C4-2B (cell line): ENCODE measurements around the gene HMGN4.
"Not testable (repeated sequence)": the region's sequence is repeated elsewhere in the genome, so short reads cannot be mapped to it uniquely, and the experiment has no call there.

Experiments used
- H3K27ac ChIP-seq: fragments of 450-650 bp; 2 replicates; pipeline ENCODE4 v1.5.1; 2017
- ZFX ChIP-seq: fragments of 450-650 bp; IDR thresholded peaks from 2 replicates; pipeline ENCODE4 v1.6.1; 2017
- TF ChIP-seq, protein P1 (sequence below): fragments of 450-650 bp; conservative IDR thresholded peaks from 2 replicates; pipeline ENCODE4 v1.5.1; 2017; ENCODE audit warnings: mild to moderate bottlenecking

The HMGN4 gene

DNA sequence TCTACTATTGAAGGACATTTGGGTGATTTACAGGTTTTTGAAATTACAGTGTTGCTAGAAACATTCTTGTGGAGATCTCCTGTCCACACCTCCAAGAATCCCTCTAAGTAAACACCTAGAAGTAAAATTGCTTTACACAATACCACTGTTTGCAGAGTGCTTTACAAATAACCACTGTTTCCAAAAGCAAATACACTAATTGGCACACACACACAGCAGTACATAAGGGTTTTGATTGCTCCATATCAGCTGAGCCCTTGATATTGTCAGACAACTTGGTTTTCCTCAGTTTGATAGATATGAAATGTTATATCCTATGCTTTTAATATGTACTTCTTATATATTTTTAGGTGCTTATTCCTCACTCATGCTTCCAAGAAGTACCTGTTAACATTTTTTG lies 6.3 kb downstream of the HMGN4 start:
- H3K27ac ChIP-seq: no peak overlapping the region
- TF ChIP-seq, protein P1, sequence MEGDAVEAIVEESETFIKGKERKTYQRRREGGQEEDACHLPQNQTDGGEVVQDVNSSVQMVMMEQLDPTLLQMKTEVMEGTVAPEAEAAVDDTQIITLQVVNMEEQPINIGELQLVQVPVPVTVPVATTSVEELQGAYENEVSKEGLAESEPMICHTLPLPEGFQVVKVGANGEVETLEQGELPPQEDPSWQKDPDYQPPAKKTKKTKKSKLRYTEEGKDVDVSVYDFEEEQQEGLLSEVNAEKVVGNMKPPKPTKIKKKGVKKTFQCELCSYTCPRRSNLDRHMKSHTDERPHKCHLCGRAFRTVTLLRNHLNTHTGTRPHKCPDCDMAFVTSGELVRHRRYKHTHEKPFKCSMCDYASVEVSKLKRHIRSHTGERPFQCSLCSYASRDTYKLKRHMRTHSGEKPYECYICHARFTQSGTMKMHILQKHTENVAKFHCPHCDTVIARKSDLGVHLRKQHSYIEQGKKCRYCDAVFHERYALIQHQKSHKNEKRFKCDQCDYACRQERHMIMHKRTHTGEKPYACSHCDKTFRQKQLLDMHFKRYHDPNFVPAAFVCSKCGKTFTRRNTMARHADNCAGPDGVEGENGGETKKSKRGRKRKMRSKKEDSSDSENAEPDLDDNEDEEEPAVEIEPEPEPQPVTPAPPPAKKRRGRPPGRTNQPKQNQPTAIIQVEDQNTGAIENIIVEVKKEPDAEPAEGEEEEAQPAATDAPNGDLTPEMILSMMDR: no peak
- no peak for TF ChIP-seq ZFX

DNA sequence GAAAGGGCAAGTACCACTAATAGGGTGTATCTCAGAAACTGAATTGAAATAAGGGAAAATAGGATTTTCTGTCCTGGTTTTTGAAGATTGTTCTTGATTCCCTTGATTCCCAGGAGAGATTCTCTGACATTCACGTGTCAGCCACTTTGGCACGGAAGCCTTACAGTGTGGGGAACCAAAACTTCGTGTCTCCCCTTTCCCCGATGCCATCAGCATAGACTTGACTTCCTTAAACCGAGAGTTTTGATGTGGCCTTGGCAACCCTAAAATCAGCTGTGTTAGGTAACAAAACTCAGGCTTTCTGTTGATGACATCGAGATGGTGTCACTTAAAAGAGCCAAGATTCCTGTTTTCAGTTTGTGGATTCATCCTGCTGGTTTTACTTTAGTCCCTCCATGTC lies 7.5 kb downstream of the HMGN4 start:
- no peak overlapping the region for H3K27ac ChIP-seq
- TF ChIP-seq, protein P1: no peak
- no peak for TF ChIP-seq ZFX

DNA sequence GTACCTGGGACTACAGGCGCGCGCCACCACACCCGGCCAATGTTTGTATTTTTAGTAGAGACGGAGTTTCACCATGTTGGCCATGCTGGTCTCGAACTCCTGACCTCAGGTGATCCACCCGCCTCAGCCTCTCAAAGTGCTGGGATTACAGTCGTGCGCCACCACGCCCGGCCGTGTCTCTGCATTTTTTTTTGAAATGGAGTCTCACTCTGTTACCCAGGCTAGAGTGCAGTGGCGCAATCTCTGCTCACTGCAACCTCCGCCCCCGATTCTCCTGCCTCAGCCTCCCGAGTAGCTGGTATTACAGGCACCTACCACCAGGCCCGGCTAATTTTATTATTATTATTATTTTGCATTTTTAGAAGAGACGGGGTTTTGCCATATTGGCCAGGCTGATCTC lies 9.2 kb downstream of the HMGN4 start:
- not testable (repeated sequence) for H3K27ac ChIP-seq

DNA sequence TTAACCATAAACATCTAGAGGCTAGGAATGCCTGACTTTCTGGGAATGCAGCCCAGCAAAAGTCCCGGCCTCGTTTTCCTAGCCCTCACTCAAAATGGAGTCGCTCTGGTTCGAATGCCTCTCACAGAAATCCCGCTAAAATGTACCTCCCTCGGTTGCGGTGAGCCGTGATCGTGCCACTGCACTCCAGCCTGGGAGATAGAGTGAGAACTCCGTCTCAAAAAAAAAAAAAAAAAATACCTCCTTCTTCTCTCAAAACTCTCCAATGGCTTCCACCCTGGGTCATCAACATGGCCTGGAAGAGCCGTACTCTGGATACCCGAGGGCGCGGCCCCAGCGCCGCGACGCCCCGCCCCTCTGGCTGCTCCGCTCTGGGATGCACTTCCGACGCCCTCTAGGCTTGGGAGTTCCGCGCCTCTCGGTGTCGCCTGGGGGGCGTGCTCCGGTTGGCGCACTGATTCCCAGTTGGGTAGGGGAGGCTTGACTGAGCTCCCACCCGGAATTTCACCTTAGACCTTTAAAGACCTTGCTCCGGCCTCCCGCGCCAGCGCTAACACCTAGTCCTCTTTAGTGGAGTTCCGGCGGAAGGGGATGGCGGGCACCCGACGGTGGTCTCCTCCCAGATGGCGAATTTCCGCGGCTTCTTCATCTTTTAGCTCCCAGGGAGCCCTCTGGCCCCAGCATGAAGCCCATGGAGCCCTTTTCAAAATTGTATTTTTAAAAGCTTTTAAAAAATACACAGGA lies 12.3 kb downstream of the HMGN4 start:
- TF ChIP-seq, protein P1: no peak
- TF ChIP-seq ZFX: no peak
- no peak overlapping the region for H3K27ac ChIP-seq

DNA sequence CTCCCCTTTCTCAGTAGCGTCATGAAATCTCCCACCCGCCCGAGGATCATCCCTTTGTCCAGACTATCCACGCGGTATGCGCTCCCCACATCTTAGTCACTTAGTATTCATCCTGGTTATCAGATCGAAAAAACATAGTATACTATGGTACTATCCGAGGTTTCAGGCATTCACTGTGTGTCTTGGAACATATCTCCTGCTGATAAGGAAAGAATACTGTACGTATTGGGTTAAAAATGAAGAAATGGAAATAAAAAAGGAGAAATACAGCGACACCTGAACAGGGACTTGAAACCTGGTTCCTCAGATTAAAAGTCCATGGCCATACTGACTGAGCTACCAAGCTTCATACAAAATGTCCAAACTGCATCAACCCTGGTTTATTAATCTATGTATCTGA lies 14.0 kb downstream of the HMGN4 start:
- TF ChIP-seq ZFX: no peak
- TF ChIP-seq, protein P1: no peak
- no peak overlapping the region for H3K27ac ChIP-seq

DNA sequence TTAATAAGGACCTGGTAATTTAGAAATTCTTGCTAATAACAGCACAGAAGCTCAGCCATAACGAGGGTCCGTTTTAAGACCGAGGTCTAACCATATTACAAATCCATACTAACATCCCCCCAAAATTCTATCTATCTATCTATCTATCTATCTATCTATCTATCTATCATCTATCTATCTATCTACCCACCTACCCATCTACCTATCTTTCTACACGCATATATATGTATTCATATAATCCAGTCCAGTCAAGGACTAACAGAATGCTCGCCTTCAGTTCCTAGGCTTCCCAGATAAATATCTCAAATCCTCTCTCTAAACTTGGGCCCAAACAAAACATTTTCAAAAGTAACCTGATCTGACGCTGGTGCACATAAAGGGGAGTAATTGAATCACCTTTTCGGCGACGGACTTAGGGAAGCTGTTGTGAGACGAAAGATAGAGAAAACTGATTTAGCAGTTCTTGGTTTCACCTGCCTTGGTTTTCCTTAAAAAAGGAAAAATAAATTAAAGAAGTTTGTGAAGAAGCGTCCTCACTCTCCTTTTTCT lies 14.5 kb downstream of the HMGN4 start:
- no peak overlapping the region for H3K27ac ChIP-seq
- no peak for TF ChIP-seq ZFX
- TF ChIP-seq, protein P1: no peak

DNA sequence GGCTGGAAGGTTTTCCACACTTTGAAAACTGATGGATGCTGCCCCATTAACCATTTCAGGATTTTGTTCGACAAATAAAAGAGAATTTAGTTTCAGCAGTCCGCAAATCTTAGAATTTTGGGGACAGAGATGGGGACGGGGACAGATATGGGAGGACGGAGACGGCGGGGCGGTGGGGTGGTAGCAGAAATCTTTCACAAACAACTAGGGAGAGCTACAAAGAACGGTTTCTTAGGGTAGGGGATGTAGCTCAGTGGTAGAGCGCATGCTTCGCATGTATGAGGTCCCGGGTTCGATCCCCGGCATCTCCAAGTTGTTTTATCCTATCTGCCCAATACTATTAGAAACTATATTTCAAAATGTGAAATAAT lies 15.1 kb downstream of the HMGN4 start:
- H3K27ac ChIP-seq: no peak overlapping the region
- TF ChIP-seq, protein P1: no peak
